Measurements from ENCODE around the gene PFN2.
"Not testable (repeated sequence)": the region's sequence is repeated elsewhere in the genome, so short reads cannot be mapped to it uniquely, and the experiment has no call there.

Gene PFN2

DNA sequence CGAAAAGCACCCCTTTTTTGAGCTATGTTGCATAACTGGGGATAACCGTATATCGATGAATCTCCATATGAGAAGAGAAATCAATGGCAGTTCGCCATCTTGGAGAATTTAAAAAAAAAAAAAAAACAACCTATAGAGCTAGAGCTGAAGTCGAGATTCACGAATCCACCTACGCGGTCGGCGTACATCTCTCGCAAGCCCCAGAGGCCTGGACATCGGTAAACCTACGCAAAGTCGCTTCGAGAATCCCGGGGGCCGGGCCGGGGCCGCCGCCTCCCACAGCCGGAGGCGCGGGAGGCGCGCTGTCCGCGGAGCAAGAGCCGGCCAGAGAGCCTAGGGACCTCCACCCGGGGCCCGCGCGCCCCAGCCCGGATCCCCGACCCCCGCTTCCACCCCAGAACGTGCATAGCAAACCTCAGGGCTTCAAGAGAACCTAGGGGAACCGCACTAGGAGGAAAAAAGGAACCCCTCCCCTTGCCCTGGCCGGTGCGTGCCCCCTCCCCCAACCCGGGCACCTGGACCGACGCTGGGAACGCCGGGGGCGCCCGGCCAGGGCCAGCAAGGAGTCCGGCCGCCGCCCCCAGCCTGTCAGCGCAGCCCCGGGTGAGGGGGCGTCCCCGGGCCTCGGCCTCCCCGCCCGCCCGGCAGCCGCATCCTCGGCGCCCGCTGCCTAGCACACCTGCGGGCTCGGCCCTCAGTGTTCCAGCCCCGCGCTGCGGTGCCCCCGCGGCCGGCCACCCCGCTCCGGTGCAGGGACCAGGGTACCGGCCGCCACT lies 567 bp downstream of the PFN2 start:
- in situ Hi-C loops (cut with HindIII; ENCODE audit: low pct_ligation_motif_present, low pct_unique_long_range_greater_than_20kb, low sequenced_read_pairs) = no loop called here

DNA sequence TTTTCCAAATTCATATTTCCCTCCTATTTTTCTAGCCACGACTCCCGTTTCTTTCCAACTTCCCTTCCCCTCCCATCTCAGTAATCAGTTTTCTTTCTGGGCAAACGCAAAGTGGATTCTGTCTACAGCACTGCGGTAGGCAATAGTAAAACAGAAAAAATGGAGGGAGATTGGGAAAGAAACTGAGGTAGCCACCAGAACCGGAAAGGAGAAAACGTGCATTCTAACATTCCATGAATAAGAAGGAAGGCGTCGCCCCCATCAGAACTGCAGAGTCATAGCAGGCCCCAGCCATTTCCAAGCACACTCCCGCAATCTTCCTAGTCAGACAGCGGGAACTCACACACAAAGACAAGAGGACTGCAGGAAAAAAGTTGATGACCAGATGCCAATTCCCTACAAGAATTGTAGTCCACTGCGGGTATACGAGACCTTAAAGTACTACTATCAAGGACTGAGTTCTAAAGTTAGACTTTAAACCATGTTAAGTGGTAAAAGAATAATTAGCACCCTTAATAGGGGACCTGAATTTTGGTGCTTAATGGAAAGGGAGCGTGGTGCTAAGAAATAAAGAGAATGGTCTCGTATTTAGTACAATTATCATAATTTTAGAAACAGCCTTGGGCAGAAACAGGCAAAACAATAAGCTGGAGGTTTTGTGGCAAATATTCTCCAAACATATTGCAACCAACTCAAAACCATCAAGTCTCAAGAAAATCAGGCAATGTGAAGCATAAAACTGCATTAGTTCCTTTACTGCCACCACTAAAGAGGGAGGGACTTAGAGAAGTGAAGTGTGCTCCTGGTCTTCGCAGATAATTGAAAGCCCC lies 1.4 kb downstream of the PFN2 start:
- in situ Hi-C loops (cut with HindIII; ENCODE audit: low pct_ligation_motif_present, low pct_unique_long_range_greater_than_20kb, low sequenced_read_pairs) = no loop called here
- peak; percentile 83 for DNase-seq

More for the DNA sequence above, 567 bp downstream of the PFN2 start:
- DNase-seq = peak; percentile 81

- peak; percentile 13 for DNase-seq
- in situ Hi-C loops (cut with HindIII; ENCODE audit: low pct_ligation_motif_present, low pct_unique_long_range_greater_than_20kb, low sequenced_read_pairs) = no loop called here
These were observed 2.5 kb downstream of the PFN2 start for GRCh38 chr3:149968216-149968615.

DNA sequence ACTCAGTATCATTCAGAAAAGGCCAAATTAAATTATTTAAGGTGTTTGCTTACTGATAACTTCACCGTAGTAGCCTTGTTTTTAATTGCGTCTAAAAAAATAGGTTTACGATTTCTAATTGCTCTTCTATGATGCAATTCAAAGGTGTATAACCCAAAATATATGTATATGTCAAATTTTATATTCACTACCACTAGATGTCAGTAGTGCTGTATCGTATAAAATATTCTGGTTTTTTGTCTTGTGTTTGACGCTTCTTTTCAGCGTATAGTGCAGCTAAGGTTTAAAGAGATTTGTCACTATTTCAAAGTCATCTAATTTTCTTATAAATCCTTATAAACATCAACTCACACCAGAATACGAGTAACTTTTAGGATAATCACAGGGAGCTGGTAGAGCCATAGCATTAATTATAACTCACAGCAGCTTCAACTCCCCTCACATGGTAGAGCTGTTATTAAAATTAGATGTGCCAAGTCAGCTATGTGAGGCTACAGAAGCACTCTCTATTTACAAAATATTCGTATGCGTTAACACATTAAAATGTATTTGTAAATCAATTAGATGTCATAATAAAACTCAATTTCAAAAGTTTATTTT lies 3.5 kb downstream of the PFN2 start:
- DNase-seq = peak; percentile 58
- in situ Hi-C loops (cut with HindIII; ENCODE audit: low pct_ligation_motif_present, low pct_unique_long_range_greater_than_20kb, low sequenced_read_pairs) = no loop called here

DNA sequence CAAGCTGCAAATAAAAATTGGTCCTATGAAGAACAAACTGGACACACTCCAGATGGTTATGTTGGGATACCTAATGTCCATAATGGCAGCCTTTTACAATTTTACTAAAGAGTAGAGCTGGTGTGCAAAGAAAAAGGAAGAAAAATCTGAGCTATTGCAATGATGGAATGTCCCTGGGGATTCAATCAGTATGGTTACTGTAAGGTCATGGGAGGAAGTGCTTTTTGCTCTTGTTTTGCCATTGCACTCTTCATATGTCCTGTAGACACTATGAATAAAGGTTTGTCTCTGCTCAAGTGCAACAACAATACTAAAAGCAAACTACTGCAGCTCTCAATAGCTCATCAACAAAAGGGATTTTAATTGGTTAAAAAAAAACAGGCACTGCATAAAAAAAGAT lies 5.4 kb downstream of the PFN2 start:
- in situ Hi-C loops (cut with HindIII; ENCODE audit: low pct_ligation_motif_present, low pct_unique_long_range_greater_than_20kb, low sequenced_read_pairs) = no loop called here

GRCh38 chr3:149964291-149964690 lies 6.4 kb downstream of the PFN2 start:
- in situ Hi-C loops (cut with HindIII; ENCODE audit: low pct_ligation_motif_present, low pct_unique_long_range_greater_than_20kb, low sequenced_read_pairs) = no loop called here
- no peak for DNase-seq

More for the DNA sequence above, 5.4 kb downstream of the PFN2 start:
- no peak for DNase-seq

- DNase-seq = no peak
- in situ Hi-C loops (cut with HindIII; ENCODE audit: low pct_ligation_motif_present, low pct_unique_long_range_greater_than_20kb, low sequenced_read_pairs) = no loop called here
These were observed 7.2 kb downstream of the PFN2 start for GRCh38 chr3:149963485-149963884.

DNA sequence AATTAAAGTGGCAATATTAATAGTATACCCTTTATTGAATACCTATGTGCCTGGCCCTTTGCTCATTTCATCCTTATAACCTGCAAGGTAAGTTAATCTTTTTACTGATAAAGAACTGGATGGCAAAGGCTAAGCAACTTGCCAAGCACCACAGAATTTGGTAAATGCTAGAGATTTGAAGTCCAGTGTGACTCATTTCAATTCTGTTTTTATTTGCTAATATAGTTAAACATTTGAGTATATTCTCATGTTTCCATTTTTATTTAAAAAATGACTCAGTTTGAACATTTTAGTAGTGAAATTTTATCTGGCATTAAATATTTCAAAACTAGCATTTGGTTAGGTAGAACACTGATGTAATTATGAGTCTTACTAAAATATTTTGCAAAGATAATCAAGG lies 11.3 kb downstream of the PFN2 start:
- no peak for DNase-seq
- in situ Hi-C loops (cut with HindIII; ENCODE audit: low pct_ligation_motif_present, low pct_unique_long_range_greater_than_20kb, low sequenced_read_pairs) = no loop called here

DNA sequence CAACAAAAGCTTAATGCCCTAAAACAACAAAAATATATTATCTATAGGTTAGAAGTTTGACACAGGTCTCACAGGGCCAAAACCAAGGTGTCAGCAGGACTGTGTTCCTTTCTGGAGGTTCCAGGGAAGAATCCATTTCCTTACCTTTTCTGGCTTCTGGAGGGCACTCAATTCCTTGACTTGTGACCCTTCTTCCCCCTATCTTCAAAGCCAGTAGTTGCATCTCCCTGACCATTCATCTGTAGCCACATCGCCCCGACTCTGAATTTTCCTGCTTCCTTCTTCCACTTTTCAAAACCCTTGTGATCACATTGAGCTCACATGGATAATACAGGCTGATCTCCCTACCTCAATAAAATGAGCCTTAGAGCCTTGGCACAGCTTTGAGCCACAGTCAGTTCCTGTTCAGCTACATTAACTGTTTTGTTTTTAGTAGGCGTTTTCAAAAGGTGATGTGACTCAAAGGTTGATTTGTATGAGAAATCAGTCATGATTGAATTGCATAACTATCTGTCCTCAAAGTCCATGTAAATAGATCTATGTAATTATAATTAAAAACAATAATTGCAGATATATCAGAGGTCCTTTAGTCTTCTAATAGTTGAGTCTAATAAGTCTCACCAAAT lies 12.4 kb downstream of the PFN2 start:
- DNase-seq = no peak
- in situ Hi-C loops (cut with HindIII; ENCODE audit: low pct_ligation_motif_present, low pct_unique_long_range_greater_than_20kb, low sequenced_read_pairs) = no loop called here

- in situ Hi-C loops (cut with HindIII; ENCODE audit: low pct_ligation_motif_present, low pct_unique_long_range_greater_than_20kb, low sequenced_read_pairs) = no loop called here
These were observed 13.2 kb downstream of the PFN2 start for GRCh38 chr3:149957361-149958125.

GRCh38 chr3:149955449-149955848 lies 15.2 kb downstream of the PFN2 start:
- in situ Hi-C loops (cut with HindIII; ENCODE audit: low pct_ligation_motif_present, low pct_unique_long_range_greater_than_20kb, low sequenced_read_pairs) = no loop called here
- no peak for DNase-seq

More at GRCh38 chr3:149957361-149958125, 13.2 kb downstream of the PFN2 start:
- DNase-seq = no peak

- DNase-seq = no peak
- in situ Hi-C loops (cut with HindIII; ENCODE audit: low pct_ligation_motif_present, low pct_unique_long_range_greater_than_20kb, low sequenced_read_pairs) = no loop called here
These were observed 15.9 kb downstream of the PFN2 start for GRCh38 chr3:149954812-149955211.

- DNase-seq = no peak
- in situ Hi-C loops (cut with HindIII; ENCODE audit: low pct_ligation_motif_present, low pct_unique_long_range_greater_than_20kb, low sequenced_read_pairs) = no loop called here
These were observed 21.5 kb downstream of the PFN2 start for GRCh38 chr3:149949181-149949580.

- in situ Hi-C loops (cut with HindIII; ENCODE audit: low pct_ligation_motif_present, low pct_unique_long_range_greater_than_20kb, low sequenced_read_pairs) = no loop called here
These were observed 23.5 kb downstream of the PFN2 start for GRCh38 chr3:149947231-149947630.

GRCh38 chr3:149943966-149944365 lies 26.7 kb downstream of the PFN2 start:
- in situ Hi-C loops (cut with HindIII; ENCODE audit: low pct_ligation_motif_present, low pct_unique_long_range_greater_than_20kb, low sequenced_read_pairs); DNase-seq: not testable (repeated sequence)

More at GRCh38 chr3:149947231-149947630, 23.5 kb downstream of the PFN2 start:
- no peak for DNase-seq

DNA sequence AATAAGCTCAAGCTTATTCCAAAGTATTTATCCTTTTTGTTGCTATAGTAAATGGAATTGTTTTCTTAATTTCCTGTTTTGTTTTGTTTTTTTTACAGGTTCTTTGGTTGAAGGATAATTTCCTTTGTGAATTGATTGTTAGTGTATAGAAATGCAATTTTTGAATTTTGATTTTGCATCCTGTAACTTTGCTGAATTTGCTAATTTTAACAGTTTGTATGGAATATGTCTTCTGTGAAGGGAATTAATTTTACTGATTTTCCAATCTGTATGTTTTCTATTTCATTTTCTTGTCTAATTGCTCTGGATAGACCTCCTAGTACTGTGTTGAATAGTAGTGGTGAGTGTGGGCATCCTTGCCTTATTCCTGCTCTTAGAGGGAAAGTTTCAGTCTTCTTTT lies 28.3 kb downstream of the PFN2 start:
- DNase-seq = no peak
- in situ Hi-C loops (cut with HindIII; ENCODE audit: low pct_ligation_motif_present, low pct_unique_long_range_greater_than_20kb, low sequenced_read_pairs) = no loop called here

DNA sequence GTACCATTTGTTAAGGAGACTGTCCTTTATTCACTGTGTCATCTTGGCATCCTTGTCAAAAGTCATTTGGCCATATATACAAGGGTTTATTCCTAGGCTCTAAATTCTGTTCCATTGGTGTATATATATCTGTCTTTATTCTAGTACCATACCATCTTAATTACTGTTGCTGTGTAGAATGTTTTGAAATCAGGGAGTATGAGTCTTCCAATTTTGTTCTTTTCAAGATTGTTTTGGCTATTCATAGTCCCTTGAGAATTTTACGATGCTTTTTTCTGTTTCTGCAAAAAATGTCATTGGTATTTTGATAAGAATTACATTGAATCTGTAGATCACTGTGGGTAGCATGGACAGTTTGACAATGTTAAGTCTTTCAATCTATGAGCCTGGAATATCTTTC lies 28.7 kb downstream of the PFN2 start:
- no peak for DNase-seq
- in situ Hi-C loops (cut with HindIII; ENCODE audit: low pct_ligation_motif_present, low pct_unique_long_range_greater_than_20kb, low sequenced_read_pairs) = no loop called here

GRCh38 chr3:149941186-149941585 lies 29.5 kb downstream of the PFN2 start:
- in situ Hi-C loops (cut with HindIII; ENCODE audit: low pct_ligation_motif_present, low pct_unique_long_range_greater_than_20kb, low sequenced_read_pairs) = no loop called here
- DNase-seq = no peak
